ENCODE results near the gene NFE2L1.
"Not testable (repeated sequence)": the region's sequence is repeated elsewhere in the genome, so short reads cannot be mapped to it uniquely, and the experiment has no call there.

The NFE2L1 gene

GRCh38 chr17:48067808-48068207 is 19.6 kb downstream of the NFE2L1 start:
- not testable (repeated sequence) for DNase-seq (ENCODE audit: low spot score)

GRCh38 chr17:48068491-48068961 is 20.4 kb downstream of the NFE2L1 start:
- peak; percentile 63 for DNase-seq (ENCODE audit: low spot score)

- no peak for DNase-seq (ENCODE audit: low spot score)
These were observed 22.0 kb downstream of the NFE2L1 start for GRCh38 chr17:48070195-48070594.

- DNase-seq (ENCODE audit: low spot score), result no peak
These were observed 23.5 kb downstream of the NFE2L1 start for GRCh38 chr17:48071654-48072053.

GRCh38 chr17:48072811-48073210 is 24.7 kb downstream of the NFE2L1 start:
- DNase-seq (ENCODE audit: low spot score), result not testable (repeated sequence)

GRCh38 chr17:48073566-48074094 is 25.5 kb downstream of the NFE2L1 start:
- DNase-seq (ENCODE audit: low spot score), result not testable (repeated sequence)

GRCh38 chr17:48074322-48075081 is 26.3 kb downstream of the NFE2L1 start:
- DNase-seq (ENCODE audit: low spot score), result peak; percentile 68

GRCh38 chr17:48077152-48077551 is 29.0 kb downstream of the NFE2L1 start:
- not testable (repeated sequence) for DNase-seq (ENCODE audit: low spot score)

- no peak for DNase-seq (ENCODE audit: low spot score)
These were observed 33.7 kb downstream of the NFE2L1 start for GRCh38 chr17:48081858-48082257.

GRCh38 chr17:48084932-48085331 is 36.8 kb downstream of the NFE2L1 start:
- DNase-seq (ENCODE audit: low spot score), result no peak

GRCh38 chr17:48093341-48094045 is 45.3 kb downstream of the NFE2L1 start:
- no peak for DNase-seq (ENCODE audit: low spot score)

GRCh38 chr17:48095611-48096010 is 47.5 kb downstream of the NFE2L1 start:
- peak; percentile 23 for DNase-seq (ENCODE audit: low spot score)

- DNase-seq (ENCODE audit: low spot score), result peak; percentile 39
These were observed 52.0 kb downstream of the NFE2L1 start for GRCh38 chr17:48100160-48100559.

GRCh38 chr17:48100591-48101011 is 52.4 kb downstream of the NFE2L1 start:
- DNase-seq (ENCODE audit: low spot score), result peak; percentile 52

- peak; percentile 97 for DNase-seq (ENCODE audit: low spot score)
These were observed 53.0 kb downstream of the NFE2L1 start, which contains the start of gene CBX1 for GRCh38 chr17:48101012-48101720. CBX1 (minus strand) TSS chr17:48101478; CDS start chr17:48077004, 24,474 bp downstream.

GRCh38 chr17:48102043-48102750 is 54.0 kb downstream of the NFE2L1 start:
- no peak for DNase-seq (ENCODE audit: low spot score)

GRCh38 chr17:48102798-48103715 is 54.9 kb downstream of the NFE2L1 start:
- DNase-seq (ENCODE audit: low spot score), result no peak

- DNase-seq (ENCODE audit: low spot score), result no peak
These were observed 56.3 kb downstream of the NFE2L1 start for GRCh38 chr17:48104440-48104839.

- DNase-seq (ENCODE audit: low spot score), result no peak
These were observed 58.6 kb downstream of the NFE2L1 start for GRCh38 chr17:48106802-48107136.
